Right lobe of liver (tissue), 6 donors: ENCODE data around the gene MAST4. TPM values are rescaled to one million over a fixed set of nuclear protein-coding genes. Genes with fewer than 3 reads are reported as not detected.

ENCODE experiments used
- ATAC-seq, 4 donors: fragments of 200-7000 bp; cut with Tn5 transposase; one replicate each; pipeline ENCODE4 v1.9.1; 2020; ENCODE audit warnings: mild to moderate bottlenecking in 4 of 4, moderate library complexity in 4 of 4
- DNase-seq, 3 donors: peaks; one replicate each; pipeline ENCODE4 v3.0.0-alpha.2; 2020
- H3K27ac ChIP-seq, 3 donors: fragments of 200-600 bp; one replicate each; pipeline ENCODE4 v1.8.0; 2022
- H3K27me3 ChIP-seq, 2 donors: fragments of 200-600 bp; one replicate each; pipeline ENCODE4 v1.8.0; 2022
- H3K36me3 ChIP-seq, 4 donors: fragments of 200-600 bp; sonication (generic) in 1 of 4; one replicate each; pipeline versions ENCODE4 v1.5.1 to v1.8.0; 2017 to 2022; ENCODE audit warnings: control low read depth in 1 of 4
- H3K4me1 ChIP-seq, 4 donors: fragments of 200-600 bp; sonication (generic) in 1 of 4; one replicate each; pipeline versions ENCODE4 v1.5.1 to v1.8.0; 2017 to 2022; ENCODE audit warnings: control low read depth in 1 of 4
- H3K4me3 ChIP-seq, 3 donors: fragments of 200-600 bp; one replicate each; pipeline ENCODE4 v1.8.0; 2022
- H3K9me3 ChIP-seq, 4 donors: fragments of 200-600 bp; sonication (generic) in 1 of 4; one replicate each; pipeline versions ENCODE4 v1.5.1 to v1.8.0; 2017 to 2022; ENCODE audit warnings: control low read depth in 1 of 4
- CTCF ChIP-seq, 4 donors: fragments of 200-600 bp in 3 of 4; fragments of 450-650 bp in 1 of 4; IDR thresholded peaks; one replicate each; pipeline versions ENCODE4 v1.5.1 to v1.8.0; 2016 to 2022; ENCODE audit warnings: antibody characterized with exemption in 4 of 4, mild to moderate bottlenecking in 2 of 4
- POLR2A ChIP-seq: fragments of 450-650 bp; IDR thresholded peaks from one replicate; pipeline ENCODE4 v1.6.1; 2017; ENCODE audit warnings: antibody characterized with exemption, mild to moderate bottlenecking
- whole genome bisulfite sequencing: methylation state at CpG from one replicate; pipeline ENCODE4 v1.1.6; 2018; ENCODE audit warnings: low coverage, low lambda C conversion rate; ENCODE audit not compliant: insufficient coverage; ENCODE audit errors: missing lambda C conversion rate; 5-methylcytosine and 5-hydroxymethylcytosine counted together
- intact Hi-C, 2 donors: fragments of 100-400 bp; cut with DNase I; formaldehyde crosslinking; loops; one replicate each; pipeline versions ENCODE4 v1.11.2 to v1.14.1; 2022
- total RNA-seq, 6 experiments: library from RNA; depleted of rRNA in 2 of 6; stranded (reverse); fragments of >200 nt in 2 of 6; fragmentation: NEBNext Ultra II Directional in 3 of 6; extraction: Animal tissue kit (Norgen Biotek cat#: 25700) in 3 of 6; gene quantifications; one replicate each; pipeline versions ENCODE4 v1.1.0 to v1.2.4, GENCODE V29; 2016 to 2023
- donor health status: DM: no; HTN: yes; CAD: no.
- donor health status: DM: no; HTN: no; CAD: no.
- donor health status: DM: no; HTN: no; CAD: no.
- donor health status: DM: no; HTN: yes; CAD: no.
- donor health status: DM: no; HTN: yes; CAD: no.

The MAST4 gene
- total RNA-seq, 6 experiments from 2014 or later: 9.4 to 23.5 (median 13.9) TPM

- Histone ChIP-seq H3K9me3 (no peaks in the 10 kb centered on the region), H3K27me3 (no peaks in the 10 kb centered on the region), H3K27ac (no peak overlapping the region), H3K4me1 (no peaks in the 10 kb centered on the region), H3K4me3 (no peak overlapping the region), H3K36me3 (no peaks in the 10 kb centered on the region)
- 79% methylated on average over 3 of the region's 3 CpGs for WGBS
- intact Hi-C loops: no loop called here
- TF ChIP-seq POLR2A (no peak), CTCF (IDR thresholded peaks at IDR 0.05) (no peak)
- ATAC-seq: no peak
- DNase-seq: no peak
Observed at GRCh38 chr5:66932457-66932856, 336.3 kb downstream of the MAST4 start.

GRCh38 chr5:66933066-66933465 lies 336.9 kb downstream of the MAST4 start:
- TF ChIP-seq POLR2A (no peak), CTCF (IDR thresholded peaks at IDR 0.05) (no peak)
- WGBS: 100% methylated on average over 1 of the region's 1 CpG
- H3K9me3 ChIP-seq: no peaks in the 10 kb centered on the region
- intact Hi-C loops: no loop called here
- no peak for DNase-seq
- H3K27ac ChIP-seq: no peak overlapping the region
- no peak overlapping the region for H3K4me3 ChIP-seq
- H3K36me3 ChIP-seq: no peaks in the 10 kb centered on the region
- no peaks in the 10 kb centered on the region for H3K4me1 ChIP-seq
- H3K27me3 ChIP-seq: no peaks in the 10 kb centered on the region
- ATAC-seq: no peak

- 81% methylated on average over 2 of the region's 2 CpGs for WGBS
- ATAC-seq: no peak
Observed at GRCh38 chr5:66939094-66939493, 342.9 kb downstream of the MAST4 start.

GRCh38 chr5:66945389-66946349 lies 349.5 kb downstream of the MAST4 start:
- DNase-seq (no peak), ATAC-seq (peak in 1 of 4 donors; percentile 31)
- Histone ChIP-seq H3K4me1 (no peaks in the 10 kb centered on the region), H3K9me3 (no peaks in the 10 kb centered on the region), H3K4me3 (no peak overlapping the region), H3K27me3 (no peaks in the 10 kb centered on the region), H3K27ac (no peak overlapping the region), H3K36me3 (no peaks in the 10 kb centered on the region)
- intact Hi-C loops: no loop called here
- 70% methylated on average over 7 of the region's 7 CpGs for WGBS
- TF ChIP-seq CTCF (IDR thresholded peaks at IDR 0.05) (no peak), POLR2A (no peak)

More at GRCh38 chr5:66939094-66939493, 342.9 kb downstream of the MAST4 start:
- intact Hi-C loops: no loop called here
- Histone ChIP-seq H3K27ac (no peak overlapping the region), H3K4me1 (no peaks in the 10 kb centered on the region), H3K4me3 (no peak overlapping the region), H3K9me3 (no peaks in the 10 kb centered on the region), H3K36me3 (no peaks in the 10 kb centered on the region), H3K27me3 (no peaks in the 10 kb centered on the region)
- no peak for TF ChIP-seq CTCF (IDR thresholded peaks at IDR 0.05)
- TF ChIP-seq POLR2A: no peak
- no peak for DNase-seq
